Measurements from ENCODE around the gene SHROOM2. TPM values are rescaled to one million over a fixed set of nuclear protein-coding genes. Genes with fewer than 3 reads are reported as not detected.

Gene SHROOM2
- polyA plus RNA-seq, 1 donor (not counting 4 experiments of a cell fraction or from before 2014, with no cell fraction given) = 3.3 TPM

DNA sequence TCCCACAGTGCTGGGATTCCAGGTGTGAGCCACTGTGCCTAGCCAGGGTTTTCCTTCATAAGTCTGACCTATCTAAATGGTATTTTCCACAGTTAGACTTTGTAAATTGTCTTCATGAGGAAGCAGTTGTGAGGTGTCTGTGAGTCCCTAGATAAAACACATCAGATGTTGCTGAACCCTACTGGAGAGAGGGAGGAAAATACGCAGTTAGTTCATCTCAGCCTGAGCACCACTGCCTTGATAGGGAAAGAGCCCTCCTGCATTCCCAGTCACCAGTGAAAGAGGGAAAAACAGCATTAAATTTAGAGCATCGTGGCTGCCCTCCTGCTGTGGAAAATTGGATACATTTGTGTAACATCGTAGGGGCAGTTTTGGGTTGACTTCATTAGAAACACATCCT is 149.2 kb downstream of the SHROOM2 start:
- Histone ChIP-seq H3K9me3 (ENCODE audit: control insufficient read depth, low read depth, low read length) (no peaks in the 10 kb centered on the region), H3K36me3 (ENCODE audit: control insufficient read depth in 2 of 2, extremely low read depth in 1 of 2, insufficient read depth in 2 of 2, low read length in 2 of 2) (no peaks in the 10 kb centered on the region), H3K4me3 (ENCODE audit: control insufficient read depth in 2 of 3, extremely low read depth in 1 of 3, insufficient read depth in 2 of 3, low read depth in 1 of 3, low read length in 3 of 3) (no peak overlapping the region), H4K20me1 (ENCODE audit: control insufficient read depth, extremely low read depth, insufficient read depth, low read length) (no peaks in the 10 kb centered on the region), H3K4me1 (ENCODE audit: control insufficient read depth, extremely low read depth, insufficient read depth, low read length) (no peaks in the 10 kb centered on the region), H3K9ac (ENCODE audit: control insufficient read depth, extremely low read depth, insufficient read depth, low read length) (no peak overlapping the region), H3K27ac (ENCODE audit: control insufficient read depth, insufficient read depth, low read length) (no peak overlapping the region), H2AFZ (ENCODE audit: control insufficient read depth, low read length) (no peak overlapping the region), H3K27me3 (ENCODE audit: control insufficient read depth, extremely low read depth, insufficient read depth, low read length) (no peaks in the 10 kb centered on the region), H3K4me2 (ENCODE audit: control insufficient read depth, extremely low read depth, insufficient read depth, low read depth, low read length) (no peak overlapping the region), H3K9me1 (ENCODE audit: control insufficient read depth, extremely low read depth, insufficient read depth, low read length) (no peaks in the 10 kb centered on the region), H3K79me2 (ENCODE audit: control insufficient read depth, insufficient read depth, low read length) (no peaks in the 10 kb centered on the region)
- dilution Hi-C loops (cut with MboI; ENCODE audit: extremely low pct_ligation_motif_present, low sequenced_read_pairs) = no loop called here
- FAIRE-seq (no peak), DNase-seq (ENCODE audit: low read depth, low spot score) (no peak)
- TF ChIP-seq CTCF (optimal IDR thresholded peaks at IDR 0.05 in 1 of 3, IDR thresholded peaks at IDR 0.05 in 1 of 3, conservative IDR thresholded peaks at IDR 0.05 in 1 of 3; ENCODE audit: extremely low read depth in 1 of 3, insufficient read depth in 2 of 3, low read length in 3 of 3) (no peak), EZH2 (IDR thresholded peaks at IDR 0.05; ENCODE audit: low read length) (no peak)

DNA sequence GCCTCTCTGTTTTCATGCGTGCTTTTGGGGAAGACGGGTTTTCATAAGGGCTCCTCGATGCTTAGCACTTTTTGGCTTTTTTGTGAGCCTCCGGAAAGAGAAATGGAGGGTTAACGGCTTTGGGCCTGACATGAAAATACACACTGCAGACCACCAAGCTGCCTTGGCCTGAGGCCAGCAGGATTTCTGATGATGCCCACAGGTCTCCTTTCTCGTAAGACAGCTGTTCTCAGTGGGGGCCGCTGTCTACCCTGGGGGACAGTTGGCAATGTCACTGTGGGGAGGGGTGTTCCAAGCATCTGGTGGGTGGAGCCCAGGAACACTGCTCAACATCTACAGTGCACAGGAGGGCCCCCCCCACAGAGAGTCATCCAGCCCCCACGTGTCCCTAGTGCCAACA is 151.5 kb downstream of the SHROOM2 start:
- no peaks in the 10 kb centered on the region for H3K79me2 ChIP-seq (ENCODE audit: control insufficient read depth, insufficient read depth, low read length)
- no peaks in the 10 kb centered on the region for H3K9me3 ChIP-seq (ENCODE audit: control insufficient read depth, low read depth, low read length)
- H3K4me3 ChIP-seq (ENCODE audit: control insufficient read depth in 2 of 3, extremely low read depth in 1 of 3, insufficient read depth in 2 of 3, low read depth in 1 of 3, low read length in 3 of 3) = no peak overlapping the region
- DNase-seq (ENCODE audit: low read depth, low spot score) (no peak), FAIRE-seq (no peak)
- no peaks in the 10 kb centered on the region for H3K27me3 ChIP-seq (ENCODE audit: control insufficient read depth, extremely low read depth, insufficient read depth, low read length)
- H3K4me2 ChIP-seq (ENCODE audit: control insufficient read depth, extremely low read depth, insufficient read depth, low read depth, low read length) = no peak overlapping the region
- H3K9ac ChIP-seq (ENCODE audit: control insufficient read depth, extremely low read depth, insufficient read depth, low read length) = no peak overlapping the region
- H3K36me3 ChIP-seq (ENCODE audit: control insufficient read depth in 2 of 2, extremely low read depth in 1 of 2, insufficient read depth in 2 of 2, low read length in 2 of 2) = no peaks in the 10 kb centered on the region
- no peaks in the 10 kb centered on the region for H3K4me1 ChIP-seq (ENCODE audit: control insufficient read depth, extremely low read depth, insufficient read depth, low read length)
- H3K9me1 ChIP-seq (ENCODE audit: control insufficient read depth, extremely low read depth, insufficient read depth, low read length) = no peaks in the 10 kb centered on the region
- no peaks in the 10 kb centered on the region for H4K20me1 ChIP-seq (ENCODE audit: control insufficient read depth, extremely low read depth, insufficient read depth, low read length)
- H2AFZ ChIP-seq (ENCODE audit: control insufficient read depth, low read length) = no peak overlapping the region
- no peak overlapping the region for H3K27ac ChIP-seq (ENCODE audit: control insufficient read depth, insufficient read depth, low read length)
- no peak for TF ChIP-seq CTCF (optimal IDR thresholded peaks at IDR 0.05 in 1 of 3, IDR thresholded peaks at IDR 0.05 in 1 of 3, conservative IDR thresholded peaks at IDR 0.05 in 1 of 3; ENCODE audit: extremely low read depth in 1 of 3, insufficient read depth in 2 of 3, low read length in 3 of 3)
- no peak for TF ChIP-seq EZH2 (IDR thresholded peaks at IDR 0.05; ENCODE audit: low read length)
- dilution Hi-C loops (cut with MboI; ENCODE audit: extremely low pct_ligation_motif_present, low sequenced_read_pairs) = no loop called here

Measured in keratinocyte (primary cell).